Activated T-cell treated with anti-CD3 and anti-CD28 coated beads for 24 hours (primary cell): ENCODE measurements around the gene KCNMB3.
"Not testable (repeated sequence)": the region's sequence is repeated elsewhere in the genome, so short reads cannot be mapped to it uniquely, and the experiment has no call there.

Experiments used
- DNase-seq: peaks from one replicate; pipeline ENCODE4 v3.0.0-alpha.2; 2020; ENCODE audit warnings: low read depth

KCNMB3 gene

GRCh38 chr3:179250803-179251476 lies at the start of gene KCNMB3:
KCNMB3 (minus strand) TSS chr3:179251114; CDS start chr3:179250990, 124 bp downstream.
- DNase-seq: no peak

GRCh38 chr3:179299999-179300613 lies 49.2 kb upstream of the KCNMB3 start:
- no peak for DNase-seq

- DNase-seq: no peak
These were observed 48.4 kb upstream of the KCNMB3 start for GRCh38 chr3:179299316-179299715.

GRCh38 chr3:179297971-179298725 lies 47.2 kb upstream of the KCNMB3 start:
- DNase-seq: no peak

GRCh38 chr3:179292450-179292849 lies 41.5 kb upstream of the KCNMB3 start:
- no peak for DNase-seq

GRCh38 chr3:179289295-179289694 lies 38.4 kb upstream of the KCNMB3 start:
- no peak for DNase-seq

GRCh38 chr3:179288845-179289244 lies 37.9 kb upstream of the KCNMB3 start:
- DNase-seq: no peak

GRCh38 chr3:179286331-179286730 lies 35.4 kb upstream of the KCNMB3 start:
- no peak for DNase-seq

- DNase-seq: no peak
These were observed 30.9 kb upstream of the KCNMB3 start for GRCh38 chr3:179281825-179282224.

- DNase-seq: no peak
These were observed 28.9 kb upstream of the KCNMB3 start for GRCh38 chr3:179279837-179280236.

GRCh38 chr3:179278932-179279693 lies 28.2 kb upstream of the KCNMB3 start:
- DNase-seq: no peak

GRCh38 chr3:179278151-179278550 lies 27.2 kb upstream of the KCNMB3 start:
- no peak for DNase-seq

GRCh38 chr3:179276743-179277142 lies 25.8 kb upstream of the KCNMB3 start:
- no peak for DNase-seq

- no peak for DNase-seq
These were observed 25.1 kb upstream of the KCNMB3 start for GRCh38 chr3:179276001-179276400.

- not testable (repeated sequence) for DNase-seq
These were observed 23.5 kb upstream of the KCNMB3 start for GRCh38 chr3:179274434-179274833.

- DNase-seq: no peak
These were observed 21.5 kb upstream of the KCNMB3 start for GRCh38 chr3:179272385-179272784.

GRCh38 chr3:179269152-179269707 lies 18.3 kb upstream of the KCNMB3 start:
- no peak for DNase-seq

- no peak for DNase-seq
These were observed 17.6 kb upstream of the KCNMB3 start for GRCh38 chr3:179268400-179269051.

GRCh38 chr3:179266701-179267211 lies 15.8 kb upstream of the KCNMB3 start:
- no peak for DNase-seq

- no peak for DNase-seq
These were observed 15.0 kb upstream of the KCNMB3 start for GRCh38 chr3:179265875-179266274.

- no peak for DNase-seq
These were observed 14.2 kb upstream of the KCNMB3 start for GRCh38 chr3:179265092-179265491.
